Measurements from ENCODE around the gene BIN1. TPM values are rescaled to one million over a fixed set of nuclear protein-coding genes. Genes with fewer than 3 reads are reported as not detected.

The BIN1 gene
- total RNA-seq, 2 donors from 2014 or later, result 24.9 to 30.1 TPM

DNA sequence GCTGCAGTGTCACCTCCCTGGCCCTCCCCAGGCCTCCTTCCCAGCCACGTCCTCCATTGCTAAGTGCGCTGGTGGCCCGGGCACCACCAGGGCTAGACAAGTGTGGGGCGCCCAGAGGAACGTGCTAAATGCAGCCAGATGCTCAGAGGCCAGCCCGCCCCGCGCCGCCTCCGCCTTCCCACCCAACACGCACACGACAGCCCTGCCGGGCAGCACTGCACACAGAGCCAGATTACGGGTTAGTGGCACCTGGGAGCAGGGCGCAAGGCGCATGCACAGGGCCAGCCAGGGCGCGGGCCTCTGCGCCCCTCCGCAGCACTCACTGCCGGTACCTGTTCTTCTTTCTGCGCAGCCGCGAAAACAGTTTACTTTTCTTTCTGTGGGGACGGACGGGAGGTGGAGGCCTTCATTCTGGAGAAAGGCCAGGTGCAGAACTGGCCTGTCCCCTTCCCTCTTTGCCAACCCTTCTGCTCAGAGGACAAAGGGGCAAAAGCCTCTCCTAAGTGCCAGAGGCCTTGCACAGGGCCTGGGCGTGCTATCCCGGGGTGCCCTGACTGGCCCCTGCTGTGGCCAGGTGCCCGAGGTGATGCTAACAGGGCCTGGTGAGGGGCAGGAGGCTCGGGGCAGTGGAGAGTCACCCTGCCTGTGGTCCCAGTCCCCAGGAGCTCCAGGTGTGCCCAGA is 46.5 kb downstream of the BIN1 start:
- no peak overlapping the region for H3K4me3 ChIP-seq
- peaks cover 4% of the 10 kb centered on the region for H3K36me3 ChIP-seq
- no peaks in the 10 kb centered on the region for H3K9me3 ChIP-seq
- no peaks in the 10 kb centered on the region for H3K27me3 ChIP-seq (replicated peaks; ENCODE audit: insufficient read depth)
- ATAC-seq (ENCODE audit: insufficient number of reproducible peaks, low FRiP score, low read depth) (no peak), DNase-seq (ENCODE audit: low spot score) (no peak)
- H3K27ac ChIP-seq, result no peak overlapping the region
- H3K4me1 ChIP-seq (ENCODE audit: control insufficient read depth in 1 of 2, low read depth in 2 of 2), result peaks cover 15 to 17% of the 10 kb centered on the region in 2 donors
- TF ChIP-seq, protein P1, sequence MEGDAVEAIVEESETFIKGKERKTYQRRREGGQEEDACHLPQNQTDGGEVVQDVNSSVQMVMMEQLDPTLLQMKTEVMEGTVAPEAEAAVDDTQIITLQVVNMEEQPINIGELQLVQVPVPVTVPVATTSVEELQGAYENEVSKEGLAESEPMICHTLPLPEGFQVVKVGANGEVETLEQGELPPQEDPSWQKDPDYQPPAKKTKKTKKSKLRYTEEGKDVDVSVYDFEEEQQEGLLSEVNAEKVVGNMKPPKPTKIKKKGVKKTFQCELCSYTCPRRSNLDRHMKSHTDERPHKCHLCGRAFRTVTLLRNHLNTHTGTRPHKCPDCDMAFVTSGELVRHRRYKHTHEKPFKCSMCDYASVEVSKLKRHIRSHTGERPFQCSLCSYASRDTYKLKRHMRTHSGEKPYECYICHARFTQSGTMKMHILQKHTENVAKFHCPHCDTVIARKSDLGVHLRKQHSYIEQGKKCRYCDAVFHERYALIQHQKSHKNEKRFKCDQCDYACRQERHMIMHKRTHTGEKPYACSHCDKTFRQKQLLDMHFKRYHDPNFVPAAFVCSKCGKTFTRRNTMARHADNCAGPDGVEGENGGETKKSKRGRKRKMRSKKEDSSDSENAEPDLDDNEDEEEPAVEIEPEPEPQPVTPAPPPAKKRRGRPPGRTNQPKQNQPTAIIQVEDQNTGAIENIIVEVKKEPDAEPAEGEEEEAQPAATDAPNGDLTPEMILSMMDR (IDR thresholded peaks at IDR 0.05), result no peak

DNA sequence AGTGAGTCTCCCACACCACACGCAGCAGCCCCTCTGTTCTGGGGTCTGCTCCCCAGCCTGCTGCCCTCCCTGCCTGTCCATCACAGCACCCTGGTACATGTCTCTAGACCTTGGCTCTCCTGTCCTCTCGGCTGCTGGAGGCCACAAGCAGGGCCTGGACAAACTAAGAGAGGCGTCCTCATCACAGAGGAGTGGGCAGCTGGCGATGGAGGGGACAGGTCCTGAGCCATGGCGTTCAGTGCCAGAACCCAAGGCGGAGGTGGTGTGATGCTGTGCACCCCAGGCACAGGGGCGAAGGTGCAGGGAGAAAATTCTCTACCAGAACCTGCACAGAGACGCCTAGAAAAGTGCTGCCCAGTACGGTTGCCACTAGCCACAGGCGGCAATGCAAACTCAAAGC is 47.4 kb downstream of the BIN1 start:
- DNase-seq (ENCODE audit: low spot score), result no peak
- H3K36me3 ChIP-seq, result peaks cover 4% of the 10 kb centered on the region
- no peak for ATAC-seq (ENCODE audit: insufficient number of reproducible peaks, low FRiP score, low read depth)
- no peak overlapping the region for H3K27ac ChIP-seq
- peaks cover 7 to 8% of the 10 kb centered on the region in 2 donors for H3K4me1 ChIP-seq (ENCODE audit: control insufficient read depth in 1 of 2, low read depth in 2 of 2)
- TF ChIP-seq, protein P1 (IDR thresholded peaks at IDR 0.05), result no peak
- H3K9me3 ChIP-seq, result no peaks in the 10 kb centered on the region
- no peak overlapping the region for H3K4me3 ChIP-seq
- H3K27me3 ChIP-seq (replicated peaks; ENCODE audit: insufficient read depth), result no peaks in the 10 kb centered on the region

DNA sequence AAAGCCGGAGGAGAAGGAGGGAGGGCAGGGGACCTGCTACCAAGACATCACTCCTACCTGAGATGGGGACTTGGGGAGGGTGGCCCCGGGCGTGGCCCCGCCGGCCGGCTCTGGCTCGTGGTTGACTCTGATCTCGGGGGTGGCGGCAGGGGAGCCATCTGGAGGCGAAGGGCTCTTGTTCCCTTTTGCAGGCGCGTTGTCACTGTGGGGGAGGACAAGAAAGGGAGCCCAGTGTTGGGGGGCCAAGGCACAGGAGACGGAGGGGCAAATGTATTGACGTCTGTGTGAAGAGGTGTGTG is 48.1 kb downstream of the BIN1 start:
- ATAC-seq (ENCODE audit: insufficient number of reproducible peaks, low FRiP score, low read depth) (no peak), DNase-seq (ENCODE audit: low spot score) (no peak)
- H3K4me1 ChIP-seq (ENCODE audit: control insufficient read depth in 1 of 2, low read depth in 2 of 2), result peaks cover 0 to 2% of the 10 kb centered on the region in 2 donors
- H3K36me3 ChIP-seq, result peaks cover 4% of the 10 kb centered on the region
- no peaks in the 10 kb centered on the region for H3K9me3 ChIP-seq
- no peak overlapping the region for H3K27ac ChIP-seq
- no peak overlapping the region for H3K4me3 ChIP-seq
- no peaks in the 10 kb centered on the region for H3K27me3 ChIP-seq (replicated peaks; ENCODE audit: insufficient read depth)
- TF ChIP-seq, protein P1 (IDR thresholded peaks at IDR 0.05), result no peak

DNA sequence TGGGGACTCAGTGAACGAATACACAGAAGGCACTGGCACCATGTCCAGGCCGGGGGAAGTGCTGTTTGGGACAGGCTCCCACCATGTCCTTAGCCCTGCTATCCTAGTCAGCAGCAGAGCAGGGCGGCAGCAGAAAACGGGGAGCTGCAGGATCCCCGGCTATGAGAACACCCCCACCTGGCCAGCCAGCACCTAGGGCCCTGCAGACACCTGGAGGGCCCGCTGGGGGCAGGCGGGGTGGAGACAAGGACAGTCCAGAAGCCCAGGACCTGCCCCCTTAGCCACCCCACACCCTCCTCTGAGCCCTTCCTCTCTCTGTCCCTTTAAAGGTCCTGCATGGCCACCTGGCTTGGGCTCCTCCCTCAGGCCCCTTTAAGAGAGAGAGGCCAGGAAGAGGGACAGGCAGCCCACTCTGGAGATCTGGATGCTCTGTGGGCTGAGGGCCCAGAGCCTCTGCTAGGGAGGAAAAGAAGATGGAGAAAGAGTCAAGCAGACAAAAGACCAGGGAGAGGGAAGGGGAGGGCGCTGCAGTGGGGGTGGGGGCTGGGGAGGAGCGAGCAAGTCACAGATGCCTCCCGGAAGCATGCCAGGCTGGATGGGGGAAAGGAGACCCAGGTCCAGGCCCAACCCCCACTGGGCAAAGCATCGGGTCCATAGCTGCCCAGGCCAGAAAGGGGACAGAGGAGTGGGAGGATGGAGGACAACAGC is 48.6 kb downstream of the BIN1 start:
- H3K27ac ChIP-seq, result no peak overlapping the region
- ATAC-seq (ENCODE audit: insufficient number of reproducible peaks, low FRiP score, low read depth) (no peak), DNase-seq (ENCODE audit: low spot score) (no peak)

More for the DNA sequence above, 48.6 kb downstream of the BIN1 start:
- no peaks in the 10 kb centered on the region for H3K4me1 ChIP-seq (ENCODE audit: control insufficient read depth in 1 of 2, low read depth in 2 of 2)
- peaks cover 4% of the 10 kb centered on the region for H3K36me3 ChIP-seq
- TF ChIP-seq, protein P1 (IDR thresholded peaks at IDR 0.05), result no peak
- no peaks in the 10 kb centered on the region for H3K9me3 ChIP-seq
- H3K4me3 ChIP-seq, result no peak overlapping the region
- H3K27me3 ChIP-seq (replicated peaks; ENCODE audit: insufficient read depth), result no peaks in the 10 kb centered on the region
